Inflammatory macrophage treated with lipopolysaccharide for 1 hour (primary cell): ENCODE data around the gene IDE.
A peak's percentile ranks its signal among the peaks of the same experiment; 100 is the strongest.
"Not testable (repeated sequence)": the region's sequence is repeated elsewhere in the genome, so short reads cannot be mapped to it uniquely, and the experiment has no call there.

ENCODE experiments used
- DNase-seq, 2 donors: peaks; one replicate each; pipeline ENCODE4 v3.0.0-alpha.2; 2020 to 2022

Gene IDE

GRCh38 chr10:92573798-92574547, at the start of gene IDE:
TSS of gene IDE (minus strand) at chr10:92574093. CDS start at chr10:92574019, 74 bp downstream.
- peak; percentile 78 to 86 for DNase-seq

GRCh38 chr10:92619368-92619767, 45.5 kb upstream of the IDE start:
- DNase-seq: no peak

GRCh38 chr10:92615515-92615914, 41.6 kb upstream of the IDE start:
- no peak for DNase-seq

- DNase-seq: no peak
Observed at GRCh38 chr10:92604841-92605240, 30.9 kb upstream of the IDE start.

GRCh38 chr10:92598321-92598720, 24.4 kb upstream of the IDE start:
- DNase-seq: no peak

- no peak for DNase-seq
Observed at GRCh38 chr10:92595505-92595904, 21.6 kb upstream of the IDE start.

- DNase-seq: peak in 1 of 2 donors; percentile 26
Observed at GRCh38 chr10:92593619-92594588, 20.0 kb upstream of the IDE start.

GRCh38 chr10:92592761-92593618, 19.1 kb upstream of the IDE start, which contains the start of gene KIF11:
TSS of gene KIF11 (plus strand) at chr10:92593130. CDS start at chr10:92593376, 246 bp downstream.
- DNase-seq: peak; percentile 97 to 98

- peak; percentile 87 to 90 for DNase-seq
Observed at GRCh38 chr10:92591550-92592022, 17.7 kb upstream of the IDE start.

- DNase-seq: peak in 1 of 2 donors; percentile 47
Observed at GRCh38 chr10:92590623-92591549, 17.0 kb upstream of the IDE start.

- not testable (repeated sequence) for DNase-seq
Observed at GRCh38 chr10:92582347-92582746, 8.5 kb upstream of the IDE start.

- peak; percentile 66 to 74 for DNase-seq
Observed at GRCh38 chr10:92575961-92576360, 2.1 kb upstream of the IDE start.

GRCh38 chr10:92574548-92575261, 812 bp upstream of the IDE start:
- peak; percentile 59 to 82 for DNase-seq

GRCh38 chr10:92573091-92573797, 649 bp downstream of the IDE start:
- DNase-seq: peak; percentile 44 to 64

- no peak for DNase-seq
Observed at GRCh38 chr10:92572362-92573090, 1.4 kb downstream of the IDE start.

GRCh38 chr10:92571649-92572048, 2.2 kb downstream of the IDE start:
- no peak for DNase-seq

- not testable (repeated sequence) for DNase-seq
Observed at GRCh38 chr10:92569663-92570062, 4.2 kb downstream of the IDE start.

- DNase-seq: no peak
Observed at GRCh38 chr10:92569071-92569470, 4.8 kb downstream of the IDE start.

GRCh38 chr10:92567952-92568600, 5.8 kb downstream of the IDE start:
- DNase-seq: peak; percentile 49 to 65
